GM15510 (cell line): ENCODE data around the gene CLEC16A.

Experiments
- POLR2A ChIP-seq: IDR thresholded peaks from 3 replicates; pipeline ENCODE4 v1.6.1; 2011; ENCODE audit warnings: borderline replicate concordance; ENCODE audit not compliant: insufficient read length; ENCODE audit errors: extremely low read depth

Gene CLEC16A

DNA sequence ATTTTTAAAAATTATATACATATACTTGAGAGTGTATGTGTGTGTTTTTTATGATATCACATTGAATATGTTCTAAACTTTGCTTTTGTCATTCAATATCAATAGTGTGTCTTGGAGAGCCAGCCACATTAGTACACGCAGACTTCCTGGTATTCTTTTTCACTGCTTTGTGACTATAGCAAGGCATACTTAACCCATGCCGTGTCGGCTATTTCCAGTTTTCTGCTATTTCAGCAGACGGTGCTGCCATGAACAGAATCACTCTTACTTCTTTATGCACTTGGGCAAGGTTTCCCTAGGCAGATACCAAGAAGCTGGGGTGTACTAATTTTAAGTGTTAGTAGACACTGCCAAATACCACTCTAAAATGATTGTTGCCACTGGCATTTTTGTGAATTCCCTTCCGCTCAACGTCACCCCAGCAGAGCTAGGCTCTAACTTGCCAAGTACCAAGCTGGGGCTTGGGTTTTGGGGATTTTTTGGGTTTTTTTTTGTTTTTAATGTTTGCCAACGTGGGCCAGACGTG lies 176.8 kb downstream of the CLEC16A start:
- TF ChIP-seq POLR2A, result no peak

DNA sequence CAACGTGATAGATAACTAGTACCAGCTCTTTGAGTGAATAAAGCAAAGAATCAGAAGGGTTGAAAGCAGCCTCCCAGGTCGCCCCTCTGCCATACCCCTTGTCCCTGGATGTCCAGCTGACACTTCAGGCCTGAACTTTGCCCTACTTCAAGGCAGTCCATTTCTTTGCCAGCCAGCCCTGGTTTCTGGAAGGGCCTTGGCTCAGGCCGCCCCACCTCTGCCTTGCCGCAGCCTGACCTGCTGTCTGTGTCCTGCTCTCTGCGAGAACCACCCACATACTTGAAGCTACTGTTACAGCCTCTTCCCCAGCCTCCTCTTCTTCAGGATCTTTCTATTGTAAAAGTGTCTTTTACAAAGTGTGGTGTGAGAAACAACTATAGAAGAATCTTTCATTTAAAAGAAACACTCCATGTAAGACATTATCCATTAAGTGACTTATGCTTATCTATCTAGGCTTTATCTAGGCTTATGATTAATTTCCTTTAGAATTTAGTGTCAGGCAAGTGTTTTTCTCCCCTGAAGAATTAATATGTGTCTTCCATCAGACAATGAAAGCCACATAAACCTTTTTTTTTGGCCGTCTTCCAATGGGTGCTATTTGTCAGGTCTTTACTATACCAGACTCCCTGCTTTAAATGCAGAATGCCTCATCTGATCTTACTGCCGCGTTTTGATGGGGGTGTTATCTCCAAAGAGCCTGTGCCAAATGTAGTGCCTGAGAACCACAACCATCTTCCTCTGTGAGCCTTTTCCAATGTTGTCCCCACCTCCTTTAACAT lies 177.7 kb downstream of the CLEC16A start:
- TF ChIP-seq POLR2A, result no peak

DNA sequence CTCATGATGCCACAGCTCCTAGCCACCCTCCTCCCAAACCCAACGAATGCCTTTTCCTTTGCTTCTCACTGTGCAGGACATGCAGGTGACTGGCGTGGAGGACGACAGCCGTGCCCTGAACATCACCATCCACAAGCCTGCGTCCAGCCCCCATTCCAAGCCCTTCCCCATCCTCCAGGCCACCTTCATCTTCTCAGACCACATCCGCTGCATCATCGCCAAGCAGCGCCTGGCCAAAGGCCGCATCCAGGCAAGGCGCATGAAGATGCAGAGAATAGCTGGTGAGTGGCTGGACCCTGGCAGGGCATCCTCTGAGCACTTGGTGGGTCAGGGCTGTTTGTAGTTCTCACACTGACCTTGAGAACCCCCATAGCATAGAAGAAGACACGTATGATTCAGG lies 179.3 kb downstream of the CLEC16A start:
- no peak for TF ChIP-seq POLR2A

DNA sequence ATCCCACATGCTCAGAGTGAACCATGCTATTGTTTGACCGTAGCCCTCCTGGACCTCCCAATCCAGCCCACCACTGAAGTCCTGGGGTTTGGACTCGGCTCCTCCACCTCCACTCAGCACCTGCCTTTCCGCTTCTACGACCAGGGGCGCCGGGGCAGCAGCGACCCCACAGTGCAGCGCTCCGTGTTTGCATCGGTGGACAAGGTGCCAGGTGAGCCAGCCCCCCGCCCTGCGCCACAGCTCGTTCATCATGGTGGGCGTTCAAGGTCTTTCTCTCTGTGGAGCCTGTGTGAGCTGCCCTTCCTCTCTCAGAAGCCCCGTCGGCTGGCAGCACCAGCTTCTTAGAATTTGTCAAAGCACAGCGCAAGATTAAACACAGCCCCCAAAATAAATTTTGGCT lies 181.6 kb downstream of the CLEC16A start:
- no peak for TF ChIP-seq POLR2A

DNA sequence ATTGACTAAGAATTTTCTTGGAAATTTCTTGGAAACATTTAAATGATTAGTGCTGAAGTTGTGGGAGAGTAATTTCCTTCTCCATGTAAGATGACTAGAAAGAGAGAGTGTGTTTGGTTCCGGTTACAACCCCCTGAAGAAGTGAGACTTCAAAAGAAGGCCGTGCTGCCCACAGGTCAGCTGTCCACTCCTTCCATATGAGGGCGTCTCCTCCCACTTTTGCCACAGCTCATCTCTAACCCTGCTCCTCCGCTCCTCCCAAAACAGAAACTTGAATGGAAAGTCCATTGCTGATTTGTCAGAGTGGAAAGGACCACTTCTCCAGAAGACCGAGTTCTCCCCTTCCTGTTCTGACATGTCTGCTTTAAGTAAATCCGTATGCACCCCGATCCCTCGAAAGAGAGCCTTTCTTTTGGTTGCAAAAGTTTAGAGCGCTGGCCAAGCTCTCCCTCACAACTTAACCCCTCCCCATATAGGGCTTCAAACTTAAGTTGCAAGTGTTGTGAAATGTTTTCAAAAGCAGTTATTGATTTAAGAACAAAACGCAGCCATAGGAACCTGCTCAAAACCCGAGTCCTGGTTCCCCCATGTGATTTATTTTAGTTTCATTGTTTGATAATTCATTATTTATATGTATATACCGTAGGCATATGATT lies 182.2 kb downstream of the CLEC16A start:
- no peak for TF ChIP-seq POLR2A

DNA sequence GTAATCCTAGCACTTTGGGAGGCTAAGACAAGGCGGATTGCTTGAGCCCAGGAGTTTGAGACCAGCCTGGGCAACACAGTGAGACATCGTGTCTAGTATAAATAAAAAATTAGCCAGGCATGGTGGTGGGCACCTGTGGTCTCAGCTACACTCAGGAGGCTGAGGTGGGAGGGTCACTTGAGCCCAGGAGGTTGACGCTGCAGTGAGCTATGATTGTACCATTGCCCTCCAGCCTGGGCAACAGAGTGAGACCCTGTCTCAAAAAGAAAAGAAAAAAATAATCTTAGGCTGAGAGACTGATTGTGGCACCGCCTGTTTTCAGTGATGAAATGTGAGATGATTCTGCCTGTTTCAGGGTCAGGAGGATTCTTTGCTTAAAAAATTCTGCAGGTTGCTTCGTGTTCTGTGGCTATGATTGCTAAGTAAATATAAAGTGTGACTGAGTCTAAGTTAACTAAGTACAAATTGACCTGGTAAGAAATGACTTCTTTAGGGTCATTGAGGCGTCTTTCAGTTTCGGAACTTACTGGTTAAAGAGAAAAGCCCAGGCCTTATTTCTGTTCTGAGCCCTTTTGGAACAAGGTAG lies 183.3 kb downstream of the CLEC16A start:
- TF ChIP-seq POLR2A, result no peak

DNA sequence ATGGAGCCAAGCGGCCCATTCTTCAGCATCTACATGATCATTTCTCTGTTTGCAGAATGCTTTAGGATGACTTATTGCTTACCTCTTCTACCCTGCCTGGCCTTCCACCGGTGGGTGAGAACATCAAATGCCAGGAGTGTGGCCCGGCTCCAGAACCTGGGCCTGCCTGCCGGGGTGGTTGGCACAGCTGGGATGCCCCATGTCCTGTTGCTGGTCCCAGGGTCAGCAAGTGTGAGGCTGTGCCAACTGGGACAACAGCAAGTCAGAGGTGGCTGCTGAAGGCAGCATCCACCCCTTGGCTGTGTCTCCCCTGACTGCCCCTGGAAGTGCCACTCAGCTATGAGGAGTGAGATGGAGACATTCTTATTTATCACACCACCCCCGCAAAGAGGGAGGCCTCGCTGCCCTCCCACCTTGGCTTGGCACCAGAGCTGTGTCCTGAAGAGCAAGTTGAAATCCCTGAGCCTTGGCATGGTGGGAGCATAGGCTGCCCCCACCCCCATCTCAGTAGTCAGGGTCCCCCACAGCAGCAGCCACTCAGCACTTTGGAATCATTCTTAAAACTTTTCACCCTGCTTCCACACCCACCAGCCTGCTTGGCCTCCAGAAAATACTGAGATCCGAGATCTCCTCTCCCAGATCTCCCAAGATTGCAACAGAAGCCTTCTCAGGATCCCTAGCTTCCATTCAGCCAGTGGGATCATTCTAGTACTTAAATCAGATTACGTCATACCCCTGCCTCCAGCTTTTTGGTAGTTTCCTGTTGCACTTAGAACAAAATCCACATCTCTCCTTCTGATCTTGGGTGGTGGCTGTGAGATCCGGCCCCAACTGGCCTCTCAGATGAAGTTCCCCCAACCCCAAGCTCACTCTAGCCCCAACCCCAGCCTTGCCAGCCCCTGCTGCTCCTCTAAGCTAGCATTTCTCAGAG lies 184.1 kb downstream of the CLEC16A start:
- no peak for TF ChIP-seq POLR2A

DNA sequence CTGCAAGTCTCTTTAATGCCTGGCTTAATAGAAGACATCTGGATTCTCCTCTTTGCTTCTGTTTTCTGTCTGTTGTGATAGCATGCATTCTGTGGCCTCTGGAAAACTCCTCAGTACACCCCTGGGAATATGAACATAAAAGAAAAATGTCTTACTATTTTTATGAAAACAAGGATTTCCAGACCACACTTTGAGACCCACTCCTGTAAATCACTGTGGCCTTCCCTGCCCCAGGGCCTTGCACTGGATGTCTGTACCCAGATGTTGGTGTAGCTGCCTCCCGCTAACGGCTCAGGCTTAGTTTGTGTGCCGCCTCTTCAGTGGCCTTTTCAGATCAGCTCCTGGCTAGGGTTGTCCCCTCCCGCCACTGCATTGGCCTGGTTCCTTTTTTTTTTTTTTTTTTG lies 185.0 kb downstream of the CLEC16A start:
- TF ChIP-seq POLR2A, result no peak

DNA sequence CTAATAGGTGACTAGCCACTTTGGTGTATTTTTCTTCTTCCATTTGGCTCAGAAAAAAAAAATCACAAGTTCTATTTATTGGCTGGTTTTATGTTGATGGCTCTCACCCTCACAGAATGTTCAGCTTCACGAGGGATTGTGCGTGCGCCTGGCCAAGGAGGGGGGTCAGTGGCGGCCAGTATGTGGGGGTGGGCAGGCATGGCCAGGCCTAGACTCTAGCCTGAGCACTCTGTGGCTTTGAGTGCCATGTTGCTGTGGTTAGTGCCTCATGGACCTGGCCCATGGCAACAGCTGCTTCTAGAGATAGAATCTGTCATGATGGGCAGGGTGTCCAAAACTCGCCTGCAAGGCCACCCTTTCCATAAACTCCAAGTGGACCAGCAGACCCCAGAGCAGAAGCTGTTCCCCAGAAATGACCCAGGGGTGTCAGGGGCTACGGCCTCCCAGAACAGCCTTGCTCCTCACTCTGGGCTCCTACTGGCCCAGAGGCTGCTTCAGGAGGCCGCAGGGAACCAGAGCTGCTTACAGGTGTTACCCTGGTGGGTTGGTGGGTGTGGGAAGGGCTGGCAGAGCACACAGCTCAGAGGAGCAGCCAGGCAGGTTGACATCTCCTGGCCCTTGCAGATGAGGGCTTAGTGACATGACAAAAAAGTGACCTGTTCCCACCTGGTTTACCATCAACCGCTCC lies 186.8 kb downstream of the CLEC16A start:
- no peak for TF ChIP-seq POLR2A

DNA sequence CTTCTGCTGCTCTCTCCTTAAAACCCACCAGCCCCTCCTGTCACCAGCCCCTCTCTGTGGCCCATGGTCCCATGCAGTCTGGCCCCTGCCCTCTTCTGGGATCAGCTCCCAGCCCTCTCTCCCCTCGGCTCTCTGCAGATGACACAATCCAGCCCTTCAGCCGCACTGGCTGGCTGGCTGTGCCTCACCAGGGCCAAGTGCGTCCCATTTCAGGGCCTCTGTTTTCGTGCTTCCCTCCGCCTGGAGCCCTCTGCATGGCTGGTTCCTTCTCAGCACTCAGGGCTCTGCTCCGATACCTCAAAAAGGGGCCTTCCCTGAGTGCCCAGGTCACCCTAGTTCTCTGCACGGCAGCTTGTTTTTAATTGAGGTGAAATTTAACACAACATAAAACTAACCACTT lies 187.3 kb downstream of the CLEC16A start:
- TF ChIP-seq POLR2A, result no peak

DNA sequence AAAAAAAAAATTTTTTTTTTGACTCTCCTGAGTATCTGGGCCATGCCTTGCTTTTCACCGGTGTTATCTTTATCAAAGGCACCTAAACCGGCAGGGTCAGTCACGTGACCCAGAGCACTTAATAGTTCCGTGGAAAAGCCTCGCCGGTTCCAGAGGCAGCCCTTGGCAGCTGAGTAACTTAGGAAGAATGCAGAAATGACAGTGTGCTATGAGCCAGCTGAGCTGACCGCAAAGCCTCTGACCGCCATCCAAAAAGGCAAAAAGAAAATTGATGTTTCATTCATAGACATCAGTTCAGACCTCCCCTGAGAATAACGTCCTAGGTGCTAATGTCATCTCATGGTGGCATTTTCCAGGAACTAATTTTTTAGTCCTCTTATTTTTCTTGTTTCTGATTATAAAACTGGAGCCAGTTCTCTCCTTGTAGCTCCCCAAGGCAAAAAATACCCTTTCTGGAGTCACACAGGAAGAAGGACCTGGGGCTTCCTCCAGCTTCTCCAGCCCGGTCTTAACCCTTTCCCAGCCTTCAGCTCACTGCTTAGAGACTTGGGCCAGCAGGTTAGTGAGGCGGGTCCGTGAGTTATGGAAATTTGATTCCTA lies 189.1 kb downstream of the CLEC16A start:
- no peak for TF ChIP-seq POLR2A

DNA sequence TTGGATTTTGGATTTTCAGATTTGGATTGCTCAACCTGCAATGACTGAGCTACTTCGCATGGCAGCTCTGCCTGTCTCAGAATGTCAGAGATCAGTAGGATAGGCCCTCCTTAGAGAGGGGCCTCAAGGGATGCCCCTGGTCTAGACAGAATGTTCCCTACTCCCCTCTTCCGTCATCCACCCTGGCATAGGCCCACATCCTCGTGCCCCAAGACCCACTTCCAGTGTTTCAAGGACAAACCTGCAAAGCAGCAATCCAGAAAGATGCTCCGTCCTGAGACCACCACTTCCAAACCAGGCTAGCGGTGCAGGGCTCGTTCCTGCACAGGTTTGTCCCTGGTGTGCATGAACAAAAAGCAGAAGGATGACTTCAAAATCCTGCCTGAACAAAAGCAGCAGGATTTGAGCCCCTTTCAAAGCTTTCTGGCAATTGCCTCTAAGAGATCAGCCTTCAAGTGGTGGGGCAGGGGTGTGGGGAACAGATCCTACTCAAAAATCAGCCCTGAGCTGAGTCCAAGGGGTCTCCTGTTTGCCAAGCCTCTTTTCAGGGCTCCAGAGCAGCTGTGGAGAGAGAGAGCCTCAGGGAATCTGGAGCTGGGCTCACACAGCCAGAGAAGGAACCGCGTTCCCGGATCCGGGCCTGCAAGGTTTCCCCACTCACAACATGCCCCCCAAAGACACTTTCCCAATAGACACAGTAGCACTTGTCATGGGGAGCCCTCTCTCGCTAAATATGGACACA lies 190.5 kb downstream of the CLEC16A start:
- no peak for TF ChIP-seq POLR2A

DNA sequence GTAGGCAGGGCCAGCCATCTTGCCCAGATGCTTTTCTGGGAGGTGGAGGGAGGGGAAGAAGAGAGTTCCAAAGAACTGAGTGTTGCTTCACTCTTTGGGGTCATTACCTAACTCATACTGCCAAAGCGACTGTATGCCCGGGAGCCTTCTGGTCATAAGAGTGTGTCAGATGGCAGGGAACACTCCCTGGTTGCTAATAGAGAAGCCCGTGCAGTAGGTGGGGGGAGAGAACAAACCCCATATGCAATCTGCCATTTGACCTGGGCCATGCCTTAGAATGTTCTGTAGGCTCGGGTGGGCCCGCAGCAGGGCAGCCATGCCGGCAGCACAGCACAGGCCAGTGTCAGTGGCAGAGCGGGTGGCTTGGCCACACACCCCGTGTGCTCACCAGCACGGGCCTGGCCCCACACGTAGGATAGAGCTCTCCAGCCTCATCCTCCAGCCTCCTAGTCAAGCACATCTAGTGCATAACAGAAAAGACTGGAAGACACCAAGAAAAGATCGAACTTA lies 191.2 kb downstream of the CLEC16A start:
- TF ChIP-seq POLR2A, result no peak
